Panc1 (cell line): ENCODE measurements around the gene TMTC2. TPM values are rescaled to one million over a fixed set of nuclear protein-coding genes. Genes with fewer than 3 reads are reported as not detected.

Source experiments
- ATAC-seq: fragments of 200-7000 bp; cut with Tn5 transposase; 2 replicates; pipeline ENCODE4 v1.9.1; 2020; ENCODE audit warnings: mild to moderate bottlenecking, moderate library complexity
- BruUV-seq: library from RNA; stranded (reverse); fragments of 400-500 nt; replicated peaks from 2 replicates; lab custom pipeline; 2021; lab: Mats Ljungman, UMichigan
- CTCF ChIA-PET: fragments of 300-600 bp; sonication (Branson Sonifier 250); formaldehyde crosslinking; loops from one replicate; lab custom pipeline; 2022; ENCODE audit warnings: antibody characterized with exemption; lab: Charles Lee
- POLR2A ChIA-PET: fragments of 300-600 bp; sonication (Branson Sonifier 250); formaldehyde crosslinking; loops from one replicate; lab custom pipeline; 2022; ENCODE audit warnings: antibody characterized with exemption; lab: Charles Lee
- DNase-seq: peaks from one replicate; pipeline ENCODE4 v3.0.0-alpha.2; 2010; ENCODE audit warnings: low read depth, low spot score
- H3K27ac ChIP-seq: 2 replicates; pipeline ENCODE4 v1.5.1; 2011; ENCODE audit warnings: mild to moderate bottlenecking, low read length, inconsistent platforms
- H3K27me3 ChIP-seq: fragments of 200-500 bp; sonication (Bioruptor generic); 2 replicates; pipeline ENCODE4 v1.6.0; 2014; ENCODE audit warnings: low read length, inconsistent platforms; ENCODE audit not compliant: control insufficient read depth, insufficient read depth
- H3K36me3 ChIP-seq: fragments of 200-500 bp; sonication (Bioruptor generic); 2 replicates; pipeline ENCODE4 v1.5.1; 2014; ENCODE audit warnings: inconsistent platforms, mild to moderate bottlenecking, low read length, moderate library complexity; ENCODE audit not compliant: control insufficient read depth, insufficient read depth
- H3K4me1 ChIP-seq: 2 replicates; pipeline ENCODE4 v1.5.1; 2011; ENCODE audit warnings: inconsistent platforms, mild to moderate bottlenecking, low read length, moderate library complexity; ENCODE audit not compliant: control insufficient read depth, insufficient read depth
- H3K4me3 ChIP-seq, 2 experiments: 2 replicates each; pipeline ENCODE4 v1.5.1; 2011 to 2012; ENCODE audit warnings: low read depth in 2 of 2, low read length in 2 of 2, mild to moderate bottlenecking in 2 of 2, inconsistent platforms in 1 of 2, moderate library complexity in 1 of 2
- H3K9me3 ChIP-seq: fragments of 200-500 bp; sonication (Bioruptor generic); 2 replicates; pipeline ENCODE4 v1.5.1; 2014; ENCODE audit warnings: low read depth, mild to moderate bottlenecking, inconsistent platforms, low read length, moderate library complexity; ENCODE audit not compliant: control insufficient read depth, insufficient read depth
- CTCF ChIP-seq: fragments of 450-650 bp; IDR thresholded peaks from 2 replicates; pipeline ENCODE4 v1.5.1; 2017; ENCODE audit warnings: mild to moderate bottlenecking
- POLR2AphosphoS5 ChIP-seq: IDR thresholded peaks from 2 replicates; pipeline ENCODE4 v1.6.1; 2012; ENCODE audit warnings: mild to moderate bottlenecking, low read depth, low read length, moderate library complexity
- REST ChIP-seq, 2 experiments: IDR thresholded peaks; 2 replicates each; pipeline ENCODE4 v1.6.1; 2011 to 2012; ENCODE audit warnings: low read depth in 2 of 2, control low read depth in 1 of 2, low read length in 1 of 2, mild to moderate bottlenecking in 1 of 2, moderate library complexity in 1 of 2; ENCODE audit not compliant: insufficient read depth in 1 of 2
- TCF7L2 ChIP-seq: IDR thresholded peaks from 2 replicates; pipeline ENCODE4 v1.6.1; 2011; ENCODE audit warnings: mild to moderate bottlenecking, low read depth, low read length, inconsistent platforms
- in situ Hi-C: cut with HindIII; loops from 2 replicates; pipeline ENCODE4 v1.10.0; 2016; ENCODE audit warnings: low sequenced_read_pairs, low pct_unique_long_range_greater_than_20kb
- intact Hi-C: fragments of 100-400 bp; cut with micrococcal nuclease; formaldehyde crosslinking; loops from one replicate; pipeline ENCODE4 v1.10.0; 2022; ENCODE audit not compliant: unreplicated experiment
- total RNA-seq: library from RNA; stranded (reverse); gene quantifications from one replicate; pipeline ENCODE4 v1.2.1, GENCODE V29; 2021; ENCODE audit not compliant: unreplicated experiment

TMTC2 gene
- total RNA-seq, 1 experiment from 2014 or later, result 5.7 TPM

GRCh38 chr12:82996168-82996812 lies 309.6 kb downstream of the TMTC2 start:
- intact Hi-C loops, result loop anchor here (5.0 kb wide), 1 partner anchor 309 kb away; the partner anchor contains the start of gene TMTC2
- H3K4me1 ChIP-seq, result no peaks in the 10 kb centered on the region
- ChIA-PET CTCF (no interaction called here), POLR2A (no interaction called here)
- in situ Hi-C loops, result no loop called here
- TF ChIP-seq REST (IDR thresholded peaks at IDR 0.05; ENCODE audit: insufficient read depth in 1 of 2, low read depth in 2 of 2, low read length in 1 of 2), result no peak
- TF ChIP-seq POLR2AphosphoS5, result no peak
- TF ChIP-seq CTCF, result no peak
- no peak overlapping the region for H3K27ac ChIP-seq
- no peaks in the 10 kb centered on the region for H3K36me3 ChIP-seq
- BruUV-seq, result no TSS peak
- DNase-seq (no peak), ATAC-seq (no peak)
- no peaks in the 10 kb centered on the region for H3K27me3 ChIP-seq
- no peak overlapping the region for H3K4me3 ChIP-seq
- no peaks in the 10 kb centered on the region; the same call in 1 of the 2 replicates for H3K9me3 ChIP-seq

- no peaks in the 10 kb centered on the region for H3K27me3 ChIP-seq
- BruUV-seq, result no TSS peak
- CTCF ChIA-PET, result no interaction called here
- ATAC-seq (no peak), DNase-seq (no peak)
- intact Hi-C loops (loop anchor here (5.0 kb wide), 1 partner anchor 311 kb away; the partner anchor contains the start of gene TMTC2), in situ Hi-C loops (no loop called here)
- TF ChIP-seq REST (IDR thresholded peaks at IDR 0.05; ENCODE audit: insufficient read depth in 1 of 2, low read depth in 2 of 2, low read length in 1 of 2) (no peak), TCF7L2 (no peak), CTCF (no peak)
- POLR2A ChIA-PET, result no interaction called here
- no peak overlapping the region for H3K4me3 ChIP-seq
- no peaks in the 10 kb centered on the region for H3K4me1 ChIP-seq
- H3K27ac ChIP-seq, result no peak overlapping the region
- H3K9me3 ChIP-seq, result no peaks in the 10 kb centered on the region
- H3K36me3 ChIP-seq, result no peaks in the 10 kb centered on the region
These were observed 311.8 kb downstream of the TMTC2 start for GRCh38 chr12:82998509-82998908.
